NCI-H1930 (cell line): Measurements from ENCODE around the gene SMC5.
"Not testable (repeated sequence)": the region's sequence is repeated elsewhere in the genome, so short reads cannot be mapped to it uniquely, and the experiment has no call there.

Experiments used
- DNase-seq, 2 experiments: peaks; one replicate each; lab custom pipeline; 2025; lab: John Stamatoyannopoulos, UW

The SMC5 gene

GRCh38 chr9:70258692-70259511, at the start of gene SMC5:
Gene SMC5 (plus strand): TSS chr9:70258978. CDS start chr9:70259079, 101 bp downstream.
- peak; percentile 63 to 87 for DNase-seq

- no peak for DNase-seq
Observed at GRCh38 chr9:70217029-70217428, 41.7 kb upstream of the SMC5 start.

- no peak for DNase-seq
Observed at GRCh38 chr9:70218767-70219166, 40.0 kb upstream of the SMC5 start.

GRCh38 chr9:70220216-70220615, 38.6 kb upstream of the SMC5 start:
- no peak for DNase-seq

- no peak for DNase-seq
Observed at GRCh38 chr9:70222354-70222753, 36.4 kb upstream of the SMC5 start.

- no peak for DNase-seq
Observed at GRCh38 chr9:70228118-70228517, 30.7 kb upstream of the SMC5 start.

- DNase-seq: no peak
Observed at GRCh38 chr9:70228611-70229010, 30.2 kb upstream of the SMC5 start.

- peak in 1 of 2 experiments; percentile 11 for DNase-seq
Observed at GRCh38 chr9:70229026-70229425, 29.8 kb upstream of the SMC5 start.

GRCh38 chr9:70229579-70229978, 29.2 kb upstream of the SMC5 start:
- no peak for DNase-seq

- no peak for DNase-seq
Observed at GRCh38 chr9:70232476-70232875, 26.3 kb upstream of the SMC5 start.

- DNase-seq: not testable (repeated sequence)
Observed at GRCh38 chr9:70234208-70234607, 24.6 kb upstream of the SMC5 start.

GRCh38 chr9:70245952-70246351, 12.8 kb upstream of the SMC5 start:
- not testable (repeated sequence) for DNase-seq

- no peak for DNase-seq
Observed at GRCh38 chr9:70250221-70250620, 8.6 kb upstream of the SMC5 start.

GRCh38 chr9:70255486-70255885, 3.3 kb upstream of the SMC5 start:
- DNase-seq: no peak

- no peak for DNase-seq
Observed at GRCh38 chr9:70256123-70256551, 2.6 kb upstream of the SMC5 start.

GRCh38 chr9:70257502-70257901, 1.3 kb upstream of the SMC5 start:
- DNase-seq: no peak

- DNase-seq: peak in 1 of 2 experiments; percentile 61
Observed at GRCh38 chr9:70257991-70258691, 637 bp upstream of the SMC5 start.

- no peak for DNase-seq
Observed at GRCh38 chr9:70259512-70259802, 679 bp downstream of the SMC5 start.

GRCh38 chr9:70260007-70260443, 1.2 kb downstream of the SMC5 start:
- DNase-seq: no peak

GRCh38 chr9:70260606-70261005, 1.8 kb downstream of the SMC5 start:
- no peak for DNase-seq

- no peak for DNase-seq
Observed at GRCh38 chr9:70261131-70261870, 2.5 kb downstream of the SMC5 start.

GRCh38 chr9:70262366-70262765, 3.6 kb downstream of the SMC5 start:
- DNase-seq: no peak

- DNase-seq: no peak
Observed at GRCh38 chr9:70262948-70263347, 4.2 kb downstream of the SMC5 start.
